GM12892 (cell line): ENCODE measurements around the gene AKIRIN2.

Experiments used
- POLR2A ChIP-seq: IDR thresholded peaks from 2 replicates; pipeline ENCODE4 v1.6.1; 2011; ENCODE audit warnings: low read depth, low read length, control low read depth
- POLR2AphosphoS5 ChIP-seq: IDR thresholded peaks from 2 replicates; pipeline ENCODE4 v1.6.1; 2011; ENCODE audit warnings: low read depth, low read length, control low read depth
- TAF1 ChIP-seq: IDR thresholded peaks from 2 replicates; pipeline ENCODE4 v1.6.1; 2011; ENCODE audit warnings: low read depth, mild to moderate bottlenecking, control low read depth, low read length, borderline replicate concordance

DNA sequence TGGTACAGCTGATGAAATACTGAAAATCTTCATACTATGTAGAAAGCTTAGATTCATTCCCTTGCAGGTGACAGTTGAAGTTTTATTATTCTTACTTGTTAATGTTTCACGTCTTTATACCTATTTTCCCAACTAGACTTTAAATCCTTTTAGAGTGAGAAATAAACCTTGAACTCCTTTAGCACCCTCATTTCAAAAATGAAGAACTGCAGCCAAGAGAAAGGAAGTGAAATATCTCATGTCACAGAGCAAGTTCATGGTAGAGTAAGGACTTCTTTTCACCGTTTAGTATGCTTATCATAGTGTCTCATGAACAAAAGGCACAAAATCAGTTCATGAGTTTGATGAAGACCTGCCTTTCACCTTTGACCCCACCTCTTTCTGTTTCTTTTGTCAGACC is 73.6 kb downstream of the AKIRIN2 start:
- TF ChIP-seq POLR2A (no peak), POLR2AphosphoS5 (no peak), TAF1 (no peak)
